NCI-H345 (cell line): Measurements from ENCODE around the gene NDUFAF7.
"Not testable (repeated sequence)": the region's sequence is repeated elsewhere in the genome, so short reads cannot be mapped to it uniquely, and the experiment has no call there.

Source experiments
- DNase-seq: peaks from one replicate; lab custom pipeline; 2025; lab: John Stamatoyannopoulos, UW

Gene NDUFAF7

GRCh38 chr2:37215250-37215649 is 16.2 kb upstream of the NDUFAF7 start:
- no peak for DNase-seq

DNA sequence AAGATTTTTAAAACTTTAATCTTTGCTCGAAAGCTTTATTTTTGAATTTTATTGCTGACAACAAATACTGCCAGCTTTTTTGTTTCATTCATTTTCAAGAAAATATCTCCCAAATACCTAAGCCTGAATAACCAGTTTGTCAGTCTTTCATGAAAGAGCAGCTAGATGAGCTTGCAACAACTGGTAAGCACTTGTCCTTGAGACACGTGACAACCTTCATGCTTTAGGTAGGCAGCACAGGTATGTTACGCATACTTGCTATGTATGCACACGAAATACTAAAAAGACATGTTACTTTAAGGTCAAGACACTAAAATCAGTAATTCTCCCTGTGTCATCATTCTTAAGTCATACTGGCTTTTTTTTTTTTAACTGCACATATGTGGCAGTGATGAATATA is 12.4 kb upstream of the NDUFAF7 start:
- DNase-seq = no peak

- DNase-seq = no peak
These were observed 8.3 kb upstream of the NDUFAF7 start for GRCh38 chr2:37223131-37223530.

GRCh38 chr2:37224063-37224462 is 7.4 kb upstream of the NDUFAF7 start:
- no peak for DNase-seq

GRCh38 chr2:37225129-37225528 is 6.3 kb upstream of the NDUFAF7 start:
- DNase-seq = not testable (repeated sequence)

GRCh38 chr2:37226863-37227262 is 4.6 kb upstream of the NDUFAF7 start:
- DNase-seq = no peak

DNA sequence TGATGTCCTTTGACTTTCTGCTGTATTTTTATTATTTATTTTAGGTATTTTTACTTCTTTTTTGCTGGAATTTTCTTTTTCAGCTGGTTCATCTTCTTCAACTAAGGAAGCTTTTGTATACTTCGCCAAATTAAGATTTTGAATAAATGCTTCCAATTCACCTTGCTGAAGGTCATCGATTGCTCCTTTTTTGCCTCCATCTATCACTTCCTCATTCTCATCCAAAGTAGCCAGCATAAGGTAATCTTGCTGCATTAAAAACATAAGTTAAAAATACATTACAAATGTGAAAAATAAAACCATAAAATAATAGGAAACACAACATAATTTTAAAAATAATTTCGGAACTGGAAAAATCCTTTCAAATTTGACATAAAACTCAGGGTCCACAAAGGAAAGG is 2.7 kb upstream of the NDUFAF7 start:
- DNase-seq = no peak

GRCh38 chr2:37230581-37230980 is 877 bp upstream of the NDUFAF7 start:
- peak; percentile 2 for DNase-seq

DNA sequence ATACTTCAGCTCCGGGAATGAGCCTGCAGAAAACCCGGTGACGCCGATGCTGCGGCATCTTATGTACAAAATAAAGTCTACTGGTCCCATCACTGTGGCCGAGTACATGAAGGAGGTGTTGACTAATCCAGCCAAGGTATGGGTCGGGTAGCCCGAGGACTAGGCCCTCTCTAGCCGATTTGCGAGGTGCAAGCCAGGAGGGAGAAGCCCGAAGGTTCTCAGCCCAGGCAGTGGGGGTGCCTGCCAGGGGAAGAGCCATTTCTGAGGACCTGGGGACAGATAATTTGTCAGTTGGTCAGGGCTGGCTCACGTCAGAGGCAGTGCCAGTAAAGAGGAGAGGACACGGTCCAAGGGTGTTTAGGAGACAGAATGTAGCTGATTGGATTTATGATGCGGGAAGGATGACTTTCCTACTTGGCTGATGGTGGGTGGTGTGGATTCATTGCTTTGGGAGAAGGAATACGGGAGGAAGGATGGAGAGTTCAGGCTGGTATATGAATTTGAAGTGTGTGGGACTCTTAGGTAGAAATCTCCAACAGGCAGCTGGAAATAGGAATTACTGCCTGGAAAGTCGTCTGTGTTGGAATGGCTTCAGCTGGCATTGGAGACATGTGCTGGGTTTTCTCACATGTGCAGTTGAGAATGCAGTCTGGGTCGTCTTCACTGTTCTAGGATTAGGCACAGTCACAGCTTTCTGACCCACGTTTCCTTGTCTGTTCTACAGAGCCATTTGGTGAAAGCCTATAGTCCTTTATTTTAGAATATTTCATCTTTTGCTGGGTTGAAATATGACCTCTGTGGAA is 874 bp downstream of the NDUFAF7 start:
- DNase-seq = no peak

DNA sequence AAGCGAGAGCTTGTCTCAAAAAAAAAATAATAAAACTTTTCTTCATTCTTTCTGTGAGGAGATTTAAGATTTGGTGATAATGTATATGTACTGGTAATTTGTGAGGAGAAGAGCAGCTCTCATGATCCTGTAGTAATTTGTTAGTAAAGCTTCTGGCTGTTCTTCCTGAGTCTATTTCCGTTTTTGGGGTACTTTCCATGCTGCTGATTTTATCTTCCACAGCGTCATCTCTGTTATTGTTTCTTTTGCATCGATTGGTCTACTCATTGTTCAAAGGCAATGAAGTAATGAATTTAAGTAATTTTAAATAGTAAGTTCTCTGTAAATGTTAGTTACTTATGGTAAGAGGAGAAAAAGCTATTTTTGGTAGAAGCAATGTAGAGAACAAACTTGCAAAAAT is 12.0 kb downstream of the NDUFAF7 start:
- DNase-seq = no peak

DNA sequence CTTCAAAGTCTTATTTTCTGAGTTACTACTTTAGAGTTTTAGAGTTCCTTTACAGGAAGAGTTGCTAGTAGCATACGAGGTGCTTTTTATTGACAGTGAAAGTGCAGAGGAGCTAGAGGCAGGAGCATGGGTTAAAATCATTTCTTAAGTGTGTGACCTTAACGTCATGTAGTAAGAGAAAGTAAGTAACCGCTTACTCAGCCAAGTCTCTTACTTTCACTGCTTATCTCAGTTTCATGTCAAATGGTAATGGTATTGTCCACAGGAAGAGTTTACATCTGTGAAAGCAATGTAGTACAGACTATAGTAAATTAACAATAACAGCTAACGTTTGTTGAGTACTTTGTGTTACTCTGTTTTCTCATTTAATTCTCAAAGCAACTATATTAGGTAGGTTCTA is 12.6 kb downstream of the NDUFAF7 start:
- no peak for DNase-seq

- no peak for DNase-seq
These were observed 13.3 kb downstream of the NDUFAF7 start for GRCh38 chr2:37244755-37245154.

DNA sequence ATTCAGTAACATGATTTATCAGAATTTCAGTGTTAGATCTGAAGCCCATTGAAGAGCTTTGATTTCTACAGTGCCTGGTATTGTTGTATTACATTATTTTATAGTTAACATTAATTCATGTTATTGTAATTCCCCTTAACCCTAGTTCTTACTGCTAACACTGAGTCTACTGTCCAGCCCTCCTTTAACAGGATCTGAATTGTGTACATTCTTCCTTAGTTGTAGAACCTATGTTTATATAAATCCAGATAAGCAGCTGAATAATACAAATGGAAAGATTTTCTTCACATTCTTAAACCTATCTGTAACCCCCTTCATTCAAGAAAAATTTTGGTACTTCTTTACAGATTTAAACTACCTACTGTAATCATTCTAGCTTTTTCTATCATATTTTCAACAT is 14.7 kb downstream of the NDUFAF7 start:
- no peak for DNase-seq

DNA sequence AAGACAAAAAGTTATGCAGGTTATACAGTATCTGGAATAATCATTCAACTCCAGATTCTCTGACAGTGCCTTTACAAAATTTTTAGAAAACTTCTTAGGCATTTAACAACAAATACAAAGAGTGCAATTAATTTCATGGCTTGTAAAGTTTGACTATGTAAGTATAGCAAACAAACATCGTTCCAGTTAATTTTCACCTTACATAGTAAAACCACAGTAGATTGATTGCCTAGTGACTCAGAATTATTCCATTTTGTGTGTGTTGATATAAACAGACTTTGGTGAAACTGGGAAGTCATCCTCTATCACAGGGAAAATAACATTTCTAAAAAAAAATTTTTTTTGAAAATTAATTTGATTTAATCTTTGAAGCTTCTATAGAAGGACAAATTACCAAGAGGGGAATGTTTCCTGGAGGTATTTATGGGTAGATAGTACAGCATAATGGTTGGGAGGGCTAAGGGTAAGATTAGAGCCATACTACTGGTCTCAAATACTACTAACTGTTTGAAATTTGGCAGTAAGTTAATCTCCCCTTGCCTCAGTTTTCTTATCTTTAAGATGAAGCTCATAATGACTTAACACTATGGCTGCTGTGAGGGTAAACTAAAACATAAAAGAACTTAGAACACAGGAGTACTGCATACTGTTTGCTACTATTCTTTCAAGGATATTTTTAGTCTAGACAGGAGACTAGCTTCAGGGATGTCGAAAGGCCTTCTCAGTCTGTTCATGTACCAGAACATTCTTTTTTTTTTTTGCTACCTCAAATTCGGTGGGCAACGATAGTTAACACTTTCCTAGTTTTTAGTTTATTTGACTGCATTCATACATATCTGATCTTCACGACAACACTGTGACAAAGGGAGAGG is 19.6 kb downstream of the NDUFAF7 start:
- DNase-seq = no peak

DNA sequence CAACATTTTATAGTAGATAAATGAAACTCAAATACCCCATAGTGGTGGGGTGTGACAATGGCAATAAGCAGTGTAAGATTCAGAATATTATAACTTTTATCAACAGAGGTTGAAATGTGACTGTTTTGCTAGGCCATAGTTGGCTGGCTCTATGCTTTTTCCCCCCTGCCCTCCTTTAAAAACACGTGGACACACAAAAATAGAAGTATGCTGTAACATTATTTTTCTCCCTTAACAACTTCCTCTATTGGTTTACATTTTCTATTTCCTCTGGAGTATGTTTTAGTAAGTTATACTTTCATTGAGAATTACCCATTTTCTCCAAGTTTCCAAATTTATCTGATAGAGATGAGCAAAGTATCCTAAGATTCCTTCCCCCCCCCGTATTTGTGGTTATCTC is 31.1 kb downstream of the NDUFAF7 start:
- no peak for DNase-seq

DNA sequence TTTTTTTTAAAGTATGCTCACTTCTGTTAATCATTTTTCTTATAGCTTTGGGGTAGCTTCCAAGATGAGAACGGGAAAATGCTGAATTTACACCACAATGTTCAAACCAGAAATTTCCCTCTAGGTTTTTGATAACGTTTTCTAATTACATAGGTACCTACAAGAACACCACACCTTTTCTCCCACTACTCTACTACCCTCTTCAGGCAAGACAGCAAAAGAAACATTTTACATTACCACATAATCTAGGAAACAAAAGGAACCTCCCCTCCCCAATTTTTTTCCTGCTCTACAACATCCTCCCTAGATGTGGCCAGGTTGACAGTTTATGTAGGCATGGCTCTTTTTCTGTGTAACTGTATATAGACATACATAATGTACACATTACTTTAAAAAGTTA is 32.4 kb downstream of the NDUFAF7 start:
- no peak for DNase-seq

DNA sequence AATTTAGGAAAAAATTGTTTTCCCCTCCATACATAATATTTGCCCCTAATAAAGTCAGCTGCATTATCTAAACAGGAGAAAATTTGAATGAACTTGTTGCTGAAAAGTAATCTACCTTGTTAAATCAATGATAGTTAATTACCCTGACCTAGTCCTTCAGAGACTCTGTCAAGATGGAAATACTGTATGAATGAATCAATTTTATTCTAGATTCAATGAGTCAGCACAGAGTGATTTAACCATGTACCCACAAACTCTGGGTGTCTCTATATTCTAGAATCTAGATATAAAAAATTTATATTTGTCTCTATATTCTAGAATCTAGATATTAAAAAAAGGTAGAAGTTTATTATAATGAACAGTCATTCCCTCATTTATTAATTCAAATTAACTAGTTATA is 36.2 kb downstream of the NDUFAF7 start:
- DNase-seq = no peak

- DNase-seq = peak; percentile 1
These were observed 36.7 kb downstream of the NDUFAF7 start for GRCh38 chr2:37268111-37268510.

DNA sequence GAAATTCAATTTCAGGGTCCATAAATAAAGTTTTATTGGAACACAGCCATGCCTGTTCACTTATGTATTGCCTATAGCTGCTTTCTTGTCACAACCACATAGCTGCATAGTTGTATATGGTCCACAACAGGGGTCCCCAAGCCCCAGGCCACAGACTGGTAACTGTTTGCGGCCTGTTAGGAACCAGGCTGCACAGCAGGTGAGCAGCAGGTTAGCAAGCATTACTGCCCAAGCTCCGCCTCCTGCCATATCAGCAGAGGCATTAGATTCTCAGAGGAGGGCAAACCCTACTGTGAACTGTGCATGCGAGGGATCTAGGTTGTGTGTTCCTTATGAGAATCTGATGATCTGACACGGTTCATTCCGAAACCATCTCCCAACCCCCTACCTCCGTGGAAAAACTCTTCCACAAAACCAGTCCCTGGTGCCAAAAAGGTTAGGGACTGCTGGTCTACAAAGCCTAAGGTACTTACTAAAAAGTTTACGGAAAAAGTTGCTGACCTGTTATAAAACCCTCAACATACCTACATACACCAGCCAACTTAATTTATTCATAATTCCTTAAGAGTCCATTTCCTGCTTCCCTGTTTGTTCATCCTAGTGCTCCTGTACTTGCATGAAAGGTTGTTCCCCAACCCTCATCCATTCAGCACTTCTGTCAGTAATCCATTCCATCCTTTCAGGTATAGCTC is 40.1 kb downstream of the NDUFAF7 start:
- no peak for DNase-seq

GRCh38 chr2:37274359-37274965 is 43.0 kb downstream of the NDUFAF7 start:
- DNase-seq = no peak

GRCh38 chr2:37276291-37276690 is 44.8 kb downstream of the NDUFAF7 start:
- DNase-seq = no peak

- no peak for DNase-seq
These were observed 50.5 kb downstream of the NDUFAF7 start for GRCh38 chr2:37281916-37282315.
